GM18951 (cell line): Measurements from ENCODE around the gene TAGLN.

Experiments
- POLR2A ChIP-seq: IDR thresholded peaks from 4 replicates; pipeline ENCODE4 v1.6.1; 2011; ENCODE audit warnings: mild to moderate bottlenecking; ENCODE audit not compliant: insufficient read length, insufficient read depth; ENCODE audit errors: extremely low read depth
- in situ Hi-C: fragments of 300-500 bp; cut with MboI; formaldehyde crosslinking; loops from one replicate; pipeline ENCODE4 v1.12.0; 2022; ENCODE audit warnings: low sequenced_read_pairs, mixed read lengths, inconsistent platforms; ENCODE audit not compliant: unreplicated experiment

Gene TAGLN

GRCh38 chr11:117185736-117186430 is 13.3 kb upstream of the TAGLN start:
- no peak for TF ChIP-seq POLR2A
- in situ Hi-C loops: no loop called here

- no peak for TF ChIP-seq POLR2A
- in situ Hi-C loops: no loop called here
Observed at GRCh38 chr11:117186431-117186761, 12.8 kb upstream of the TAGLN start.

GRCh38 chr11:117187007-117187406 is 12.2 kb upstream of the TAGLN start:
- no peak for TF ChIP-seq POLR2A
- in situ Hi-C loops: no loop called here

- no peak for TF ChIP-seq POLR2A
- in situ Hi-C loops: no loop called here
Observed at GRCh38 chr11:117187428-117187798, 11.8 kb upstream of the TAGLN start.

- in situ Hi-C loops: no loop called here
- TF ChIP-seq POLR2A: no peak
Observed at GRCh38 chr11:117187799-117188481, 11.2 kb upstream of the TAGLN start.

GRCh38 chr11:117188620-117189081 is 10.5 kb upstream of the TAGLN start:
- in situ Hi-C loops: no loop called here
- no peak for TF ChIP-seq POLR2A

GRCh38 chr11:117189191-117189940 is 9.8 kb upstream of the TAGLN start:
- in situ Hi-C loops: no loop called here
- no peak for TF ChIP-seq POLR2A

- in situ Hi-C loops: no loop called here
Observed at GRCh38 chr11:117189941-117190544, 9.1 kb upstream of the TAGLN start.

GRCh38 chr11:117191680-117192400 is 7.3 kb upstream of the TAGLN start:
- in situ Hi-C loops: no loop called here
- TF ChIP-seq POLR2A: no peak

More at GRCh38 chr11:117189941-117190544, 9.1 kb upstream of the TAGLN start:
- TF ChIP-seq POLR2A: no peak

- in situ Hi-C loops: no loop called here
- no peak for TF ChIP-seq POLR2A
Observed at GRCh38 chr11:117192401-117192875, 6.7 kb upstream of the TAGLN start.

GRCh38 chr11:117193130-117194020 is 5.8 kb upstream of the TAGLN start:
- no peak for TF ChIP-seq POLR2A
- in situ Hi-C loops: no loop called here

- no peak for TF ChIP-seq POLR2A
- in situ Hi-C loops: no loop called here
Observed at GRCh38 chr11:117194267-117194666, 4.9 kb upstream of the TAGLN start.

GRCh38 chr11:117195258-117195657 is 3.9 kb upstream of the TAGLN start:
- no peak for TF ChIP-seq POLR2A
- in situ Hi-C loops: no loop called here
